GM12878 (cell line): Measurements from ENCODE around the gene HES7.

Experiments
- CTCF ChIP-seq, 3 experiments: IDR thresholded peaks in 2 of 3; conservative IDR thresholded peaks in 1 of 3; 2 replicates each; pipeline ENCODE4 v1.5.1; 2011; ENCODE audit warnings: low read depth in 3 of 3, low read length in 3 of 3, mild to moderate bottlenecking in 3 of 3, control low read depth in 2 of 3, moderate library complexity in 2 of 3, inconsistent platforms in 1 of 3, mixed read lengths in 1 of 3; ENCODE audit not compliant: control insufficient read depth in 2 of 3, insufficient read depth in 1 of 3; ENCODE audit errors: extremely low read depth in 1 of 3
- HCFC1 ChIP-seq: fragments of 150-350 bp; IDR thresholded peaks from 2 replicates; pipeline ENCODE4 v1.6.1; 2014; ENCODE audit warnings: low read length
- HDGF ChIP-seq: fragments of 450-650 bp; IDR thresholded peaks from 2 replicates; pipeline ENCODE4 v1.6.1; 2016; ENCODE audit warnings: antibody characterized with exemption
- JUND ChIP-seq: IDR thresholded peaks from 2 replicates; pipeline ENCODE4 v1.6.1; 2012; ENCODE audit warnings: low read depth, mild to moderate bottlenecking, low read length, improper control_type of control experiment, moderate library complexity
- NFIC ChIP-seq: IDR thresholded peaks from 2 replicates; pipeline ENCODE4 v1.6.1; 2012; ENCODE audit warnings: low read depth, mild to moderate bottlenecking, inconsistent platforms, low read length, moderate library complexity
- POLR2AphosphoS5 ChIP-seq: IDR thresholded peaks from 2 replicates; pipeline ENCODE4 v1.6.1; 2011; ENCODE audit warnings: mild to moderate bottlenecking, low read length, inconsistent platforms
- TCF7 ChIP-seq: IDR thresholded peaks from 2 replicates; pipeline ENCODE4 v1.6.1; 2014; ENCODE audit warnings: antibody characterized with exemption, borderline replicate concordance

DNA sequence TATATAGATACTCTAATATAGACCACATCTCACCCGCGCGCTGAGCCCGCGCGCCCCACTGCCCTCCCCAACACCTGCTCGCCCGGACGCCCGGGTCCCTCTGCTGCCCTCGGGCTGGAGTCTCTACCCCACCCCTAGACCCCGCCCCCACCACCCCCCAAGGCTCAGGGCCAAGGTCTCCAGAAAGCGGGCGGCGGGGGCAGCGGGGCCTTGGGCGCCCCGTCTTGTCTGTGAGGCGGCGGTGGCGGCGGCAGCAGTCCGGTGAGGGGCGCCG, 2.6 kb downstream of the HES7 start:
- TF ChIP-seq POLR2AphosphoS5, result no peak
- no peak for TF ChIP-seq CTCF (IDR thresholded peaks at IDR 0.05 in 2 of 3, conservative IDR thresholded peaks at IDR 0.05 in 1 of 3; ENCODE audit: control insufficient read depth in 2 of 3, extremely low read depth in 1 of 3, insufficient read depth in 1 of 3, low read depth in 3 of 3, low read length in 3 of 3)
- no peak for TF ChIP-seq HCFC1
- TF ChIP-seq JUND, result no peak
- no peak for TF ChIP-seq HDGF
- no peak for TF ChIP-seq TCF7
- no peak for TF ChIP-seq NFIC
